ENCODE results near the gene BMF.

The BMF gene

GRCh38 chr15:40047415-40048210 lies 61.1 kb downstream of the BMF start:
- no peak for DNase-seq

- DNase-seq = no peak
Measured at GRCh38 chr15:40046721-40047414, 61.8 kb downstream of the BMF start.

- no peak for DNase-seq
Measured at GRCh38 chr15:40045572-40046217, 63.0 kb downstream of the BMF start.

GRCh38 chr15:40044717-40045571 lies 63.7 kb downstream of the BMF start:
- DNase-seq = peak; percentile 71

- no peak for DNase-seq
Measured at GRCh38 chr15:40043927-40044716, 64.6 kb downstream of the BMF start.

- no peak for DNase-seq
Measured at GRCh38 chr15:40042791-40043320, 65.8 kb downstream of the BMF start.

GRCh38 chr15:40040770-40041169 lies 67.9 kb downstream of the BMF start:
- DNase-seq = no peak

GRCh38 chr15:40040293-40040635 lies 68.4 kb downstream of the BMF start:
- no peak for DNase-seq

GRCh38 chr15:40038638-40039543 lies 69.8 kb downstream of the BMF start, which contains the start of gene SRP14:
Gene SRP14 (minus strand): TSS chr15:40039181. CDS start chr15:40039116, 65 bp downstream.
- DNase-seq = peak; percentile 88

GRCh38 chr15:40038275-40038637 lies 70.4 kb downstream of the BMF start:
- DNase-seq = no peak

Data from GDM1 (cell line).